GOT3 (cell line): ENCODE measurements around the gene HES5.

Experiments
- DNase-seq: peaks from one replicate; lab custom pipeline; 2025; ENCODE audit warnings: mixed read lengths; lab: John Stamatoyannopoulos, UW

HES5 gene

GRCh38 chr1:2530513-2531361 is 674 bp upstream of the HES5 start:
- no peak for DNase-seq

- no peak for DNase-seq
Measured at GRCh38 chr1:2528966-2529783, 888 bp downstream of the HES5 start.

GRCh38 chr1:2528611-2528965 is 1.5 kb downstream of the HES5 start:
- no peak for DNase-seq

- no peak for DNase-seq
Measured at GRCh38 chr1:2528016-2528415, 2.0 kb downstream of the HES5 start.

GRCh38 chr1:2527556-2527860 is 2.6 kb downstream of the HES5 start:
- DNase-seq = no peak

- no peak for DNase-seq
Measured at GRCh38 chr1:2526824-2527555, 3.1 kb downstream of the HES5 start.

GRCh38 chr1:2525920-2526823 is 3.9 kb downstream of the HES5 start, which contains the start of gene PANK4:
PANK4 (minus strand) TSS chr1:2526596; CDS start chr1:2526587, 9 bp downstream.
- DNase-seq = peak; percentile 58

- DNase-seq = no peak
Measured at GRCh38 chr1:2525572-2525919, 4.5 kb downstream of the HES5 start.

- DNase-seq = no peak
Measured at GRCh38 chr1:2523891-2524609, 6.0 kb downstream of the HES5 start.

GRCh38 chr1:2523191-2523890 is 6.7 kb downstream of the HES5 start:
- no peak for DNase-seq

GRCh38 chr1:2522230-2522629 is 7.8 kb downstream of the HES5 start:
- DNase-seq = no peak

GRCh38 chr1:2520806-2521205 is 9.3 kb downstream of the HES5 start:
- DNase-seq = no peak

GRCh38 chr1:2520206-2520605 is 9.9 kb downstream of the HES5 start:
- DNase-seq = no peak

GRCh38 chr1:2519729-2520128 is 10.3 kb downstream of the HES5 start:
- DNase-seq = no peak

- DNase-seq = no peak
Measured at GRCh38 chr1:2519029-2519685, 10.9 kb downstream of the HES5 start.

GRCh38 chr1:2518528-2518927 is 11.5 kb downstream of the HES5 start:
- DNase-seq = no peak

- DNase-seq = no peak
Measured at GRCh38 chr1:2517966-2518365, 12.1 kb downstream of the HES5 start.

- DNase-seq = no peak
Measured at GRCh38 chr1:2516946-2517345, 13.1 kb downstream of the HES5 start.

- DNase-seq = no peak
Measured at GRCh38 chr1:2516124-2516523, 13.9 kb downstream of the HES5 start.

GRCh38 chr1:2515763-2516080 is 14.3 kb downstream of the HES5 start:
- no peak for DNase-seq
